ENCODE results near the gene VIPR1.
A peak's percentile ranks its signal among the peaks of the same experiment; 100 is the strongest.

VIPR1 gene

GRCh38 chr3:42502429-42503250 is at the start of gene VIPR1:
Gene VIPR1 (plus strand): TSS chr3:42502643. CDS start chr3:42502736, 93 bp downstream.
- Histone ChIP-seq H3K4me2 (ENCODE audit: low read depth, low read length, poor library complexity, severe bottlenecking) (peak within 1 kb of the TSS; percentile 54), H3K9me3 (ENCODE audit: insufficient read depth, low read length) (no peaks in the 10 kb centered on the region), H3K4me3 (ENCODE audit: insufficient read depth, low read length, poor library complexity, severe bottlenecking) (peak within 1 kb of the TSS; percentile 44), H4K20me1 (ENCODE audit: low read depth, low read length) (no peaks in the 10 kb centered on the region), H3K79me2 (ENCODE audit: insufficient read depth, low read length) (no peaks in the 10 kb centered on the region), H3F3A (ENCODE audit: insufficient read depth) (no peaks in the 10 kb centered on the region), H2AFZ (ENCODE audit: low read depth, low read length, severe bottlenecking) (peak within 1 kb of the TSS; percentile 73), H3K9me2 (replicated peaks; ENCODE audit: insufficient read depth, low read length) (no peaks in the 10 kb centered on the region), H3K27ac (ENCODE audit: low read depth, low read length) (no peak within 1 kb of the TSS), H3K9ac (ENCODE audit: low read length) (peak within 1 kb of the TSS; percentile 22; the same call in 1 of the 2 replicates), H3K36me3 (ENCODE audit: low read length) (no peaks in the 10 kb centered on the region), H3K27me3 (ENCODE audit: low read length) (no peaks in the 10 kb centered on the region)
- TF ChIP-seq CTCF (IDR thresholded peaks at IDR 0.05; ENCODE audit: insufficient read depth, low read length, poor library complexity, severe bottlenecking): no peak
- TF ChIP-seq EZH2phosphoT487 (conservative IDR thresholded peaks at IDR 0.05; ENCODE audit: low read length): no peak

- H4K20me1 ChIP-seq (ENCODE audit: low read depth, low read length): no peaks in the 10 kb centered on the region
- no peak overlapping the region for H3K4me3 ChIP-seq (ENCODE audit: insufficient read depth, low read length, poor library complexity, severe bottlenecking)
- TF ChIP-seq CTCF (IDR thresholded peaks at IDR 0.05; ENCODE audit: insufficient read depth, low read length, poor library complexity, severe bottlenecking): no peak
- no peak for TF ChIP-seq EZH2phosphoT487 (conservative IDR thresholded peaks at IDR 0.05; ENCODE audit: low read length)
- no peak overlapping the region for H3K9ac ChIP-seq (ENCODE audit: low read length)
- no peaks in the 10 kb centered on the region for H3K36me3 ChIP-seq (ENCODE audit: low read length)
- H3K9me2 ChIP-seq (replicated peaks; ENCODE audit: insufficient read depth, low read length): no peaks in the 10 kb centered on the region
- no peak overlapping the region for H2AFZ ChIP-seq (ENCODE audit: low read depth, low read length, severe bottlenecking)
- H3K27ac ChIP-seq (ENCODE audit: low read depth, low read length): no peak overlapping the region
- H3K79me2 ChIP-seq (ENCODE audit: insufficient read depth, low read length): no peaks in the 10 kb centered on the region
- H3F3A ChIP-seq (ENCODE audit: insufficient read depth): no peaks in the 10 kb centered on the region
- H3K4me2 ChIP-seq (ENCODE audit: low read depth, low read length, poor library complexity, severe bottlenecking): no peak overlapping the region
- no peaks in the 10 kb centered on the region for H3K9me3 ChIP-seq (ENCODE audit: insufficient read depth, low read length)
- H3K27me3 ChIP-seq (ENCODE audit: low read length): no peaks in the 10 kb centered on the region
Observed at GRCh38 chr3:42456211-42456610, 46.2 kb upstream of the VIPR1 start.

- H3K9ac ChIP-seq (ENCODE audit: low read length): no peak overlapping the region
- H3K4me3 ChIP-seq (ENCODE audit: insufficient read depth, low read length, poor library complexity, severe bottlenecking): no peak overlapping the region
- no peak overlapping the region for H3K27ac ChIP-seq (ENCODE audit: low read depth, low read length)
- no peaks in the 10 kb centered on the region for H4K20me1 ChIP-seq (ENCODE audit: low read depth, low read length)
- H3K9me2 ChIP-seq (replicated peaks; ENCODE audit: insufficient read depth, low read length): no peaks in the 10 kb centered on the region
- H3K79me2 ChIP-seq (ENCODE audit: insufficient read depth, low read length): no peaks in the 10 kb centered on the region
- no peaks in the 10 kb centered on the region for H3K9me3 ChIP-seq (ENCODE audit: insufficient read depth, low read length)
- H3K4me2 ChIP-seq (ENCODE audit: low read depth, low read length, poor library complexity, severe bottlenecking): no peak overlapping the region
- no peak overlapping the region for H2AFZ ChIP-seq (ENCODE audit: low read depth, low read length, severe bottlenecking)
- H3K36me3 ChIP-seq (ENCODE audit: low read length): no peaks in the 10 kb centered on the region
- no peaks in the 10 kb centered on the region for H3K27me3 ChIP-seq (ENCODE audit: low read length)
- TF ChIP-seq EZH2phosphoT487 (conservative IDR thresholded peaks at IDR 0.05; ENCODE audit: low read length): no peak
- TF ChIP-seq CTCF (IDR thresholded peaks at IDR 0.05; ENCODE audit: insufficient read depth, low read length, poor library complexity, severe bottlenecking): no peak
- no peaks in the 10 kb centered on the region for H3F3A ChIP-seq (ENCODE audit: insufficient read depth)
Observed at GRCh38 chr3:42459151-42459550, 43.3 kb upstream of the VIPR1 start.

Measured in SU-DHL-6 (cell line).